ENCODE data around the gene MBNL2. TPM values are rescaled to one million over a fixed set of nuclear protein-coding genes. Genes with fewer than 3 reads are reported as not detected.
A peak's percentile ranks its signal among the peaks of the same experiment; 100 is the strongest.

Gene MBNL2
- total RNA-seq, 1 experiment from 2014 or later: 17.8 TPM

DNA sequence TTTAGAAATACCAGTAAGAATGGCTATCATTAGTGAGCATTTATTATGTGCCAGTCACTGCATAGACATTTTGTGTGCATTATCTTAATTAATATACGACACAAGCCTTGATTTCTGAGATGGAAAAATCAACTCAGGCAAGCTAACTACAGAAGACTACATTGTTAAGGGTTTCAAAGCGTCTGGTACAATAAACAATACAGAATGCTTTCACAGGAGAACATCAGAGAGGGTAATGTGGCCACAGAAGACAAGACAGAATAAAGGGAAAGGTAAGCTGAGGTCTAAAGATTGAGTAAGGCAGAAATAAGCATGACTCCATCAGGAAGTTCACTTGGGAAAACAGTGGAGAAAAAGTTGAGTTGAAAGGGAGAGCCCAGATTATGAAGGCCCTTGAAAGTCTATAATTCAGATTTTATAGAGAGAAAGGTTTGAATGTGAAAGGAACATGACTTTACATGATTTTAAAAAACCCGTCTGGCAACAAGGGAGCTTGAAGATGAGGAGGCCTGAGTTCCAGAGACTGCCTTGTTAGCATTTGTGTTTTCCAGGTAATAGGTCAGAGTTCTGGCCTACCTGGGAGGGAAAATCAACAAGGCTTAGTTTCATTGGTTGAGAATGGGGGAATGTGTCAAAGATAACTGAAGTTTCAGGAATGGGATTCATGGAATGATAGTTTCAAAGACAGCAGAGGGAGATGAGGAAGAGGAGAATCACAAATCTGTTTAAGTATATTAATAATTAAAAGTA lies 1.8 kb upstream of the MBNL2 start:
- H3F3A ChIP-seq (ENCODE audit: low read length, unreplicated experiment): no peaks in the 10 kb centered on the region
- POLR2A ChIA-PET (ENCODE audit: unreplicated experiment): interaction anchor here (0.7 kb wide), 1 partner anchor 122 kb away, joined by 3 read pairs; no protein-coding TSS in a partner anchor
- H2AFZ ChIP-seq (ENCODE audit: low read length): 0 out of 2 replicates have a peak overlapping the region, but pooled peaks have one; percentile 43
- H3K9me3 ChIP-seq (ENCODE audit: low read length): no peaks in the 10 kb centered on the region
- TF ChIP-seq EZH2phosphoT487 (IDR thresholded peaks at IDR 0.05; ENCODE audit: borderline replicate concordance, low read length) (no peak), CTCF (conservative IDR thresholded peaks at IDR 0.05; ENCODE audit: low read depth, low read length) (no peak), EZH2 (IDR thresholded peaks at IDR 0.05; ENCODE audit: low read length, unreplicated experiment) (no peak)
- H3K79me2 ChIP-seq (ENCODE audit: low read length): peaks cover 29% of the 10 kb centered on the region
- BruUV-seq (replicated peaks): no TSS peak
- CTCF ChIA-PET: no interaction called here
- DNase-seq (peak; percentile 10), ATAC-seq (no peak)
- no peak overlapping the region for H3K27ac ChIP-seq (ENCODE audit: low read length)
- H3K9me2 ChIP-seq (replicated peaks; ENCODE audit: low read length): no peaks in the 10 kb centered on the region
- H4K20me1 ChIP-seq (ENCODE audit: low read length): no peaks in the 10 kb centered on the region
- H3K36me3 ChIP-seq (ENCODE audit: low read depth, low read length): no peaks in the 10 kb centered on the region
- no peaks in the 10 kb centered on the region for H3K27me3 ChIP-seq (ENCODE audit: low read length)
- no peak overlapping the region for H3K9ac ChIP-seq (ENCODE audit: low read length)
- intact Hi-C loops (cut with micrococcal nuclease): loop anchor here (5.0 kb wide), 3 partner anchors 137 to 212 kb away; partner anchors contain the start of gene RAP2A
- peaks cover 23% of the 10 kb centered on the region for H3K4me1 ChIP-seq (ENCODE audit: insufficient read depth, low read length)
- no peak overlapping the region for H3K4me2 ChIP-seq (ENCODE audit: low read length)
- H3K4me3 ChIP-seq (ENCODE audit: low read length): no peak overlapping the region

DNA sequence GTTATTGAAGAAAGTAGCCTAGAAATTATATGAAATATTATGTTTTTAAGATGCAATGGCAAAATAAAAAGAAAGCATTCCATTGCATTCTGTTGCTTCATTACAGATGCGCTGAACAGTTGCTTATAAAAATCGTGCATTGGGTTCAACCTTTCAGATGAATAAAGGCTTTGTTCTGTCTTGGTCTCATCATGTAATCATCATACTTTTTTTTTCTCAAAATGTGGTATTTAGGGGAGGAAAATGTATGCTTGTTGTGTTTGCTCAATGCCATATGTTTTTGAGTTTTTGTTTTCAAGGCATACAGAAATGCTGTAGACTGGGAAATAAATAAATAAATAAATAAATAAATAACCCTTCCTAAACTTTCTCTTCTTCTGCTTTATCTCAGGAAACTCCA lies 1.1 kb upstream of the MBNL2 start:
- H3K9ac ChIP-seq (ENCODE audit: low read length): no peak overlapping the region
- no TSS peak for BruUV-seq (replicated peaks)
- TF ChIP-seq EZH2 (IDR thresholded peaks at IDR 0.05; ENCODE audit: low read length, unreplicated experiment) (no peak), EZH2phosphoT487 (IDR thresholded peaks at IDR 0.05; ENCODE audit: borderline replicate concordance, low read length) (no peak), CTCF (conservative IDR thresholded peaks at IDR 0.05; ENCODE audit: low read depth, low read length) (no peak)
- H3K27me3 ChIP-seq (ENCODE audit: low read length): no peaks in the 10 kb centered on the region
- ChIA-PET POLR2A (ENCODE audit: unreplicated experiment) (interaction anchor here (0.7 kb wide), 1 partner anchor 78 kb away, joined by 3 read pairs; no protein-coding TSS in a partner anchor), CTCF (interaction anchor here (1.8 kb wide), 1 partner anchor 111 kb away, joined by 12 read pairs; no protein-coding TSS in a partner anchor)
- H2AFZ ChIP-seq (ENCODE audit: low read length): peak overlapping the region; percentile 91; the same call in 1 of the 2 replicates
- H3K36me3 ChIP-seq (ENCODE audit: low read depth, low read length): no peaks in the 10 kb centered on the region
- no peak for DNase-seq
- no peak overlapping the region for H3K4me3 ChIP-seq (ENCODE audit: low read length)
- peaks cover 30% of the 10 kb centered on the region for H3K4me1 ChIP-seq (ENCODE audit: insufficient read depth, low read length)
- H3K79me2 ChIP-seq (ENCODE audit: low read length): peaks cover 36% of the 10 kb centered on the region
- no peaks in the 10 kb centered on the region for H4K20me1 ChIP-seq (ENCODE audit: low read length)
- intact Hi-C loops (cut with micrococcal nuclease): loop anchor here (5.0 kb wide), 3 partner anchors 136 to 211 kb away; partner anchors contain the start of gene RAP2A
- H3K27ac ChIP-seq (ENCODE audit: low read length): no peak overlapping the region
- H3K9me3 ChIP-seq (ENCODE audit: low read length): no peaks in the 10 kb centered on the region
- ATAC-seq: no peak
- no peaks in the 10 kb centered on the region for H3K9me2 ChIP-seq (replicated peaks; ENCODE audit: low read length)
- no peaks in the 10 kb centered on the region for H3F3A ChIP-seq (ENCODE audit: low read length, unreplicated experiment)
- peak overlapping the region; percentile 96 for H3K4me2 ChIP-seq (ENCODE audit: low read length)

Measured in PC-3 (cell line).